Lung (tissue), 12 donors: ENCODE measurements around the gene TTLL9. TPM values are rescaled to one million over a fixed set of nuclear protein-coding genes. Genes with fewer than 3 reads are reported as not detected.
A peak's percentile ranks its signal among the peaks of the same experiment; 100 is the strongest.

Experiments
- ATAC-seq: fragments of 200-7000 bp; cut with Tn5 transposase; one replicate; pipeline ENCODE4 v1.9.1; 2020; ENCODE audit warnings: moderate number of reproducible peaks; ENCODE audit not compliant: insufficient read depth, low FRiP score
- DNase-seq, 3 donors: peaks; one replicate each; pipeline ENCODE4 v3.0.0-alpha.2; 2013 to 2017
- H3K27ac ChIP-seq, 2 donors: one replicate each; pipeline ENCODE4 v1.5.1; 2013; ENCODE audit warnings: mild to moderate bottlenecking in 2 of 2, moderate library complexity in 2 of 2, control low read depth in 1 of 2, inconsistent platforms in 1 of 2, low read depth in 1 of 2, low read length in 1 of 2
- H3K27me3 ChIP-seq, 3 donors: one replicate each; pipeline ENCODE4 v1.5.1; 2013; ENCODE audit warnings: low read length in 2 of 3; ENCODE audit not compliant: control insufficient read depth in 3 of 3, insufficient read depth in 3 of 3
- H3K36me3 ChIP-seq, 4 donors: one replicate each; pipeline ENCODE4 v1.5.1; 2013; ENCODE audit warnings: low read length in 4 of 4, mild to moderate bottlenecking in 1 of 4, moderate library complexity in 1 of 4; ENCODE audit not compliant: control insufficient read depth in 4 of 4, insufficient read depth in 4 of 4
- H3K4me1 ChIP-seq, 5 donors: one replicate each; pipeline ENCODE4 v1.5.1; 2013; ENCODE audit warnings: low read length in 5 of 5, mild to moderate bottlenecking in 2 of 5, moderate library complexity in 1 of 5; ENCODE audit not compliant: control insufficient read depth in 5 of 5, insufficient read depth in 5 of 5
- H3K4me3 ChIP-seq: one replicate; pipeline ENCODE4 v1.5.1; 2013; ENCODE audit warnings: mild to moderate bottlenecking, control low read depth, moderate library complexity
- H3K9ac ChIP-seq, 2 donors: one replicate each; pipeline ENCODE4 v1.5.1; 2013; ENCODE audit warnings: low read length in 2 of 2, control low read depth in 1 of 2; ENCODE audit not compliant: insufficient read depth in 1 of 2
- H3K9me3 ChIP-seq, 4 donors: one replicate each; pipeline ENCODE4 v1.5.1; 2013; ENCODE audit warnings: low read length in 3 of 4, mild to moderate bottlenecking in 1 of 4, moderate library complexity in 1 of 4; ENCODE audit not compliant: control insufficient read depth in 4 of 4, insufficient read depth in 3 of 4
- CTCF ChIP-seq: IDR thresholded peaks from 2 replicates; pipeline ENCODE4 v1.5.1; 2012; ENCODE audit warnings: mild to moderate bottlenecking; ENCODE audit errors: control extremely low read depth, extremely low read depth
- WGBS, 2 donors: extraction: QIAGEN DNeasy Blood & Tissue Kit; methylation state at CpG; one replicate each; pipeline ENCODE4 v1.1.7; 2013; 5-methylcytosine and 5-hydroxymethylcytosine counted together
- polyA plus RNA-seq, 2 donors: library from polyadenylated mRNA; stranded (reverse); fragments of 200-250 nt; gene quantifications; one replicate each; pipeline ENCODE4 v1.2.1, GENCODE V29; 2013
- total RNA-seq, 2 donors: library from RNA; depleted of rRNA in 1 of 2; stranded (reverse); fragments of >200 nt in 1 of 2; gene quantifications; one replicate each; pipeline ENCODE4 v1.2.1, GENCODE V29; 2014 to 2021
- donor health status: control.
- donor health status: control.
- donor health status: Bipolar disorder and iron deficiency.
- donor health status: healthy.
- donor health status: DM: yes; HTN: yes; CAD: no.

TTLL9 gene
- total and polyA plus RNA-seq, 4 donors: 1.9 to 8.9 (median 4.8) TPM

DNA sequence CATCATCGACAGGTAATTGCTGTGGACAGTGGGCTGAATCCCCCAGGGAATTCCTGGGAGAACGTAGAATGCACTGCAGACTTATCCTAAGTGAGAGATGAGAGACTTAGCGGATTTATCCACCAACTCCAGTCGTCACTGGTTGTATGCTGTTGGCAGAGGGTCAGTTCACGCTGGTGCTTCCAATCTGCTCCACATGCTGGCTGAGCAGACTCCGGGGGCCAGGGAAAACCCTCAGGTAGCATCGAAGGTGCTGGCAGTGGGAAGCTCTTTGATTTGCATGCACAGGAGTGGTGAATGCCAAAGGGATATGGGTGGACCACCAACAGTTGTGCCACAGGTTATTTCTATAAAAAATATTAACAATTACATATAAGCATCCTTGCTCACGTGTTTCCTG, 20.2 kb downstream of the TTLL9 start:
- ATAC-seq (no peak), DNase-seq (no peak)
- WGBS, 2 donors: 73 to 77% methylated on average over 8 of the region's 8 CpGs
- no peak overlapping the region for H3K9ac ChIP-seq
- H3K4me3 ChIP-seq: no peak overlapping the region
- no peaks in the 10 kb centered on the region for H3K27me3 ChIP-seq
- H3K27ac ChIP-seq: no peak overlapping the region
- H3K36me3 ChIP-seq: no peaks in the 10 kb centered on the region
- peaks cover 0 to 2% (median 0%) of the 10 kb centered on the region in 5 donors for H3K4me1 ChIP-seq
- no peaks in the 10 kb centered on the region for H3K9me3 ChIP-seq
- TF ChIP-seq CTCF: no peak

GRCh38 chr20:31894980-31895675, 24.7 kb downstream of the TTLL9 start:
- Histone ChIP-seq H3K27ac (peak overlapping the region in 1 of 2 donors; percentile 15), H3K9ac (no peak overlapping the region)

GRCh38 chr20:31896049-31896448, 25.6 kb downstream of the TTLL9 start:
- ATAC-seq (no peak), DNase-seq (no peak)
- Histone ChIP-seq H3K27me3 (no peaks in the 10 kb centered on the region), H3K4me3 (no peak overlapping the region), H3K4me1 (peaks cover 0 to 2% (median 0%) of the 10 kb centered on the region in 5 donors), H3K36me3 (no peaks in the 10 kb centered on the region), H3K27ac (no peak overlapping the region), H3K9ac (no peak overlapping the region), H3K9me3 (no peaks in the 10 kb centered on the region)
- WGBS, 2 donors: 94 to 98% methylated on average over 9 of the region's 9 CpGs
- TF ChIP-seq CTCF: no peak

More at GRCh38 chr20:31894980-31895675, 24.7 kb downstream of the TTLL9 start:
- H3K9me3 ChIP-seq: no peaks in the 10 kb centered on the region
- no peaks in the 10 kb centered on the region for H3K27me3 ChIP-seq
- no peak for TF ChIP-seq CTCF
- H3K36me3 ChIP-seq: no peaks in the 10 kb centered on the region
- DNase-seq (peak in 2 of 3 donors; percentile 11 to 37), ATAC-seq (peak; percentile 91)
- H3K4me1 ChIP-seq: peaks cover 0 to 2% (median 0%) of the 10 kb centered on the region in 5 donors
- no peak overlapping the region for H3K4me3 ChIP-seq
- WGBS, 2 donors: 45 to 47% methylated on average over 8 of the region's 8 CpGs
